ENCODE measurements around the gene INKA2. TPM values are rescaled to one million over a fixed set of nuclear protein-coding genes. Genes with fewer than 3 reads are reported as not detected.
"Not testable (repeated sequence)": the region's sequence is repeated elsewhere in the genome, so short reads cannot be mapped to it uniquely, and the experiment has no call there.

The INKA2 gene
- total and polyA plus RNA-seq, 12 donors = 6.8 to 34.6 (median 12.5) TPM

- Histone ChIP-seq H3K27ac (peak overlapping the region in 6 of 10 donors; percentile 11 to 74 (median 40)), H3K4me3 (no peak overlapping the region), H3K9me3 (no peaks in the 10 kb centered on the region), H3K4me1 (peaks cover 3 to 45% (median 39%) of the 10 kb centered on the region in 9 donors), H3K36me3 (no peaks in the 10 kb centered on the region), H3K27me3 (peaks cover 0 to 32% (median 0%) of the 10 kb centered on the region in 7 donors)
- DNase-seq = no peak
- 22 to 24% methylated on average over 3 of the region's 3 CpGs for WGBS, 2 donors
- peak in 1 of 8 donors; percentile 17 for ATAC-seq
- intact Hi-C loops (cut with DNase I) = no loop called here
- TF ChIP-seq CTCF (IDR thresholded peaks at IDR 0.05) = no peak
Measured at GRCh38 chr1:111743679-111744101, 4.5 kb upstream of the INKA2 start.

- ATAC-seq (no peak), DNase-seq (no peak)
- H3K4me3 ChIP-seq = no peak overlapping the region
- H3K4me1 ChIP-seq = peaks cover 3 to 50% (median 45%) of the 10 kb centered on the region in 9 donors
- H3K27ac ChIP-seq = peak overlapping the region in 4 of 10 donors; percentile 31 to 74 (median 40)
- intact Hi-C loops (cut with DNase I) = no loop called here
- H3K36me3 ChIP-seq = no peaks in the 10 kb centered on the region
- peaks cover 0 to 32% (median 0%) of the 10 kb centered on the region in 7 donors for H3K27me3 ChIP-seq
- no peak for TF ChIP-seq CTCF (IDR thresholded peaks at IDR 0.05)
- no peaks in the 10 kb centered on the region for H3K9me3 ChIP-seq
- WGBS, 2 donors = 74 to 81% methylated on average over 5 of the region's 5 CpGs
Measured at GRCh38 chr1:111742938-111743549, 3.8 kb upstream of the INKA2 start.

GRCh38 chr1:111742292-111742691 lies 3.1 kb upstream of the INKA2 start:
- H3K36me3 ChIP-seq; H3K27ac ChIP-seq; H3K4me3 ChIP-seq; DNase-seq; intact Hi-C loops (cut with DNase I); ATAC-seq; H3K9me3 ChIP-seq: not testable (repeated sequence)
- Histone ChIP-seq H3K27me3 (peaks cover 0 to 32% (median 0%) of the 10 kb centered on the region in 7 donors), H3K4me1 (peaks cover 8 to 57% (median 52%) of the 10 kb centered on the region in 9 donors)
- WGBS, 2 donors = 98 to 99% methylated on average over 14 of the region's 14 CpGs

GRCh38 chr1:111739925-111740765 lies 950 bp upstream of the INKA2 start:
- ATAC-seq (peak; percentile 35 to 66 (median 62)), DNase-seq (peak; percentile 69 to 83)
- intact Hi-C loops (cut with DNase I) = loop anchor here in 4 of 10 donors (1.0 to 10.0 kb wide), 4 partner anchors 15 to 965 kb away; partner anchors contain the start of genes DDX20 (in 1 of the 4) and RHOC (in 1 of the 4)
- H3K4me3 ChIP-seq = peak overlapping the region; percentile 66 to 80 (median 77)
- H3K9me3 ChIP-seq = no peaks in the 10 kb centered on the region
- WGBS, 2 donors = 2% methylated on average over 63 of the region's 63 CpGs
- H3K27me3 ChIP-seq = peaks cover 0 to 32% (median 0%) of the 10 kb centered on the region in 7 donors
- TF ChIP-seq CTCF (IDR thresholded peaks at IDR 0.05) = peak in 3 of 9 donors; percentile 5 to 18 (median 9)
- peak overlapping the region; percentile 96 to 100 (median 98) for H3K27ac ChIP-seq
- H3K4me1 ChIP-seq = peaks cover 17 to 67% (median 60%) of the 10 kb centered on the region in 9 donors
- peaks cover 0 to 16% (median 0%) of the 10 kb centered on the region in 9 donors for H3K36me3 ChIP-seq
